HG02763 (cell line): Measurements from ENCODE around the gene DNAAF8.

Source experiments
- ATAC-seq: cut with Tn5 transposase; IDR thresholded peaks from one replicate; pipeline ENCODE4 v1.9.1; 2021; ENCODE audit warnings: mild to moderate bottlenecking, moderate library complexity; ENCODE audit not compliant: unreplicated experiment

DNAAF8 gene

DNA sequence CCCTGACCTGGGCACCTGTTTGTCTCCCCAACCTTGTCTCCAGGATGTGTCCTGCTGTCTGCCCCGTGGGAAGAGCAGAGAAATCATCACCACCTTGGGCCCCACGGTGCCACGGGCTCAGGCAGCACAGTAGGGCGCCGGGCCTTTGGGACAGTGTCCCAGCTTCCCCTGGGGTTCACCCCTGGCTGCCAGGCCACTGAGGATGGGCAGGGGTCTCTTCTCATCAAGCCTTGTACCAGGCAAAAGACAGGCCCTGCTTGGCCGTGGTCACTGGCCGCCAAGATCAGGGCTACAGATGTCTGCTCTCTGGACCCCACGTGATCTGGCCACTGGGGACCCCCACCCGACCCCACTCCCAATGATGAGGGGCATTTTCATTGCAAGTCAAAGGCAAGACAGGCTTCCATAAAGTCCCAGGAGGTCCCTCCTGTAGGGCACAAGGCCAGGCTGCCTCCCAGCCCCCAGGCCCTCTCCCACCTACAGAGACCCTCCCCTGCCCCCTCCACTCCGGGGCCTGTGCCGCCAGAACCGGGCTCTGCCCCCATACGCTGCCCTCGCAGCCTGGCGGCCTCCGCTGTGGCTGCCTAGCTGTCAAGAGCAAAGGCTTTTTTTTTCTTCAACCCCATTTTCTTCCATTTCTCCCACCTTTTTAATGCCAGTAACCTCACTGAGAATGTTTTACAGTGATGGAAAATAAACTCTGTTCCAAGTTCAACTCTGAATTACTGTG is 14.5 kb downstream of the DNAAF8 start:
- no peak for ATAC-seq

DNA sequence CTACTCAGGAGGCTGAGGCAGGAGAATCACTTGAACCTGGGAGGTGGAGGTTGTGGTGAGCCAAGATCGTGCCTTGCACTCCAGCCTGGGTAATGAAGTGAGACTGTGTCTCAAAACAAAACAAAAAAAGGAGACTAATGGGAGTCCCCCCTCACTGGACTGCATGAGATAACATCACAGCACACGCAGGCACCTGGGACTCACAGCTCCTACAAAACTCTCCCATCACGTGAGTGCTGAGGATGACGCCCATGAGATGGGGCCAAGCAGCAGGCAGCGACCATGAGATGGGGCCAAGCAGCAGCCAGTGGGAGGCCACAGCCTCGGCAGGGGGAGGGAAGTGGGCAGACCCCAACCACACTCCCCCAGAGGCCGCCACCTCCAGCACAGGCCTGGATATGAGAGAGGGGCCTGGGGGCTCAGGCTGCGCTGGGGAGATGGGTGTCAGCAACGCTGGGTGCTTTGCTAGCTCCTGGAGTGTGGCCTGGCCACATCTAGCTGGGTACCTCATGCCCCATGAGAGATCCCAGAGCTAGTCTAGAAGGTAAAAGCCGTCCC is 15.4 kb downstream of the DNAAF8 start:
- ATAC-seq = no peak

DNA sequence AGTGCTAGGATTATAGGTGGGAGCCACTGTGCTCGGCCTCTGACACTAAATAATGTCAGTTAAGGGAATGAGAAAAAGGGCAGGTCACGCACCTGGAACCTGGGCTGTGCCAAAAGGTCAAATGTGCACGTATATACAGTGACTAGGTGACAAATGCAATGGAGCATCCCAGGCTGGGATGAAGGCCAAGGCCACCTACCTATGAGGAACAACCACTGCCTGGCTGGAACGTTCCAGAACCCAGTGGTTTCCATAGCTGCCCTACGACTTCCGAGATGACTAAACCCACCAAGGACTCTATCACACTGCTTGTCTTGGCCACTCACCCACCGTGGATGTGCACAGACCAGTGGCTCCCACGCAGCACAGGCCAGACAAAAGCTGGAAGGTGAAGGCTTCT is 16.6 kb downstream of the DNAAF8 start:
- ATAC-seq = no peak

DNA sequence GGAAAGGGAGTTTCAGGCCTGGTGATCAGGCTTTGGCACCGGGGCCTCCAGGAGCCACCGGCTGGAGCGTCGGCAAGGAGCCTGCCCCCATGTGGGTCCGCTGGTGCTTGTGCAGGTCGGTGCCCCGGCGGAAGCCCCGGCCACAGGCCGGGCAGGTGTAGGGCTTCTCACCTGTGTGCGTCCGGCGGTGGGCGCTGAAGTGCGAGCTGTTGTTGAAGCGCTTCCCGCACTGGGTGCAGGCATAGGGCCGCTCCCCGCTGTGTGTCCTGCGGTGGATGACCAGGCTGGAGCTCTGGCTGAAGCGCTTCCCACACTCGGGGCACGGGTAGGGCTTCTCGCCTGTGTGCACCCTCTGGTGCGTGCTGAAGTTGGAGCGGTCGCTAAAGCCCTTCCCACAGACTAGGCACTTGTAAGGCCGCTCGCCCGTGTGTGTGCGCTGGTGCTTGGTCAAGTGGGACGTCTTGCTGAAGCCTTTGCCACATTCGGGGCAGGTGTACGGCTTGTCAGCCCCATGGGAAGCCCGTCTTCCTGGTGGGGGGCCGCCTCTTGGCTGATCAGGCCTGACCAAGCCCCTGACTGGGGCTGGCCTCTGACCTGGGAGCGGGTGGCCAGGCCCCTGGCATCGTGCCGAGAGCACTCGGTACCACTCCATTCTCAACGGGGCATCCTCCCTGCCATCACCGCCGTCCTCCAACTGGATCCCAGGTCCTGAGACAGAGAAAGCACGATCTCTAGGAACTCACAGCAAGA is 18.2 kb downstream of the DNAAF8 start:
- no peak for ATAC-seq

DNA sequence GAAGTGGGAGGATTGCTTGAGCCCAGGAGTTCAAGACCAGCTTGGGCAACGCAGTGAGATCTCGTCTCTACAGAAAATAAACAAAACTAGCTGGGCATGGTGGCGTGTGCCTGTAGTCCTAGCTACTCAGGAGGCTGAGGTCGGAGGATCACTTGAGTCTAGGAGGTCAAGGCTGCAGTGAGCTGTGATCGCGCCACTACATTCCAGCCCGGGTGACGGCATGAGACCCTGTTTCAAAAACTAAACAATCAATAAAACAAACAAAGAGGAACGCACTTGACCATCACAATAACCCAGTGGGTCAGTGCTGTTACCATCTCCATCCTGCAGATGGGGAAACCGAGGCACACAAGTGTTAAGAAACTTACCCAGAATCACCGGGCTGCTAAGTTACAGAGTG is 18.9 kb downstream of the DNAAF8 start:
- ATAC-seq = no peak

DNA sequence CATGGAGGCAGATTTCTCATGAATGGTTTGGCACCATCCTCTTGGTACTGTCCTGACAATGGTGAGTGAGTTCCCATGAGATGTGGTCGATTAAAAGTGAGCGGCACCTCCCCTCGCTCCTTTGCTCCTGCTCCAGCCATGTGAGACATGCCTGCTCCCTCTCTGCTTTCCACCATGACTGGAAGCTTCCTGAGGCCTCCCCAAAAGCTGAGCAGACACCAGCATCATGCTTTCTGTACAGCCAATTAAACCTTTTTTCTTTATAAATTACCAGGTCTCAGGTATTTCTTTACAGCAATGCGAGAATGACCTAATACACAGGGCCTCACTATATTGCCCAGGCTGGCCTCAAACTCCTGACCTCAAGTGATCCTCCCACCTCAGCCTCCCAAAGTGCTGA is 20.5 kb downstream of the DNAAF8 start:
- ATAC-seq = no peak

DNA sequence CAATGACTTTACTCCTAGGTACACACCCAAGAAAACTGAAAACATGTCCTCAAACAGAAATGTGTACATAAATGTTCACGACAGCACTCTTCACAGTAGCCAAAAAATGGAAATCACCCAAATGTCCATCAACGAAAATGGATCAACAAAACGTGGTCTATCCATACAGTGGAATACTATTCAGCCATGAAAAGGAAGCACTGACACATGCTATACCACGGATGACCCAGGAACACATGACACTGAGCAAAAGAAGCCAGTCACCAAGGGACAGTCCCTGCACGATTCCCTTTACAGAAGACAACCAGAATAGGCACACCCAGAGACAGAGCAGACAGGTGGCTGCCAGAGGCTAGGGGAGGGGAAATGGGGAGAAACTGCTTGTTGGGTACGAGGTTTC is 21.4 kb downstream of the DNAAF8 start:
- no peak for ATAC-seq

DNA sequence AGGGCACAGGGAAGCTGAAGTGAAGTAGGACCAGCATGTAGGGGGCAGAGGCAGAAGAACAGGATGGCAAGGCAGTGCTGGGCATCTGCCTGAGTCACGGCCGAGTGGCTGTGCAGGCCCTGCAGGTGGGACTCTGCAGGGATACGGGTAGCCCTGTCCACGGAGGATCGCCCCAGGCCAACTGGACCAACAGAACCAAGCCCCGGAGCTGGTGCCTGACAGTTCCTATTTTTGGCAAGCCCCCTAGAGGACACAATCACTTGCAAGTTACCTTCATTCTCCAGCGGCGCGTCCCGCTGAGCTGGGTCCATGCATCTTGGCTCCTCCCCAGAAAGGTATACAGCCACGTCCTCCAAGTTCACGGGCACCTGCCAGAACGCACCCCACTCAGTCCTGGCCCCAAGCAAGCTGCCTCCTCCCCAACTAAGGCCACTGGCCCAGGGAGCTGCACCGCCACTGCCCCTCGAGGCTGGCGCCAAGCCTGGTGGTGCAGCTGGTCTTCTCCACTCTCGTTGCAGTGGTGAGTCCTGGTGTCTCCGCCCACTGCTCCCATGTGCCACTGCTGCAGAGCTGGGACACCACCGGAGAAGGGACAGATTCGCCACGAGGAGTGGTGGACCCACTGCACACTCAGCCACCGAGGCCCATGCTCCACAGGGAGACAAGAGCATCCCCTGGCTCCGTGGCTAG is 26.0 kb downstream of the DNAAF8 start:
- ATAC-seq = no peak

DNA sequence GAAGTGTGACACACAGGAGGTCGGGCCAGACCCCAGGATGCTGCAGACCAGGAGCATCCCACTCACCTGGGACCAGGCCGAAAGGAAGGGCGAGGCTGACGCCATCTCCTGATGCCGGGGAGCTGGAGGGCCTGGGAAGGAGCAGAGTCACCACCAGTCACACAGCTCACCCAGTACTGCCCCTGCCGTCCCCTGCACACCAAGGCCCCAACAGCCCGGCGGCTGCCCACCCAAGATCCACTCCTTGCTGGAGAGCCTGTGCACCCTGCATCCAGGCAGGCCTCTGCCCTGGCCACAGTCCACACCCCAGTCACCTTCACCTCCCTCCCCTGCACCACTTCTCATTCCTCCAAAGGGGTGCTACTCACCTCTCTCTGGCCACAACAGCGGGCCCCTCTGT is 27.9 kb downstream of the DNAAF8 start:
- no peak for ATAC-seq

DNA sequence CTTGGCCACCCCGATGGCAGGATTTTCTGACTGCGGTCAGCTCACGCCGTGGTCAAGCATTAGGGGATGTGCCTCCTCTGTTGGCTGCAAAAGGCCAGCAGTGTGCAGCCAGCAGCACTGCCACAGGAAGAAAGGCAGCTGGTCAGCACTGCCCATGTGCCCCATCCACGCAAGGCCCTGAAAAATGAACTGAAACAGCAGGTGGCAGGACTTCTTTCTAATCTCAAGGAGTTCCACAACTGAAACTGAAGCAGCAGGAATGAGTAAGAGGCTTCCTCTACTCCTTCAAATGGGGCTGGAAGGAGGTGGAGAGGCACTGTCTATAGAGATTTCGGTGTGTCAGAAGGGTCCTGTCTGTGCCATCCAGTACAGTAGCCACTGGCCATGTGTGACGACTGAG is 29.5 kb downstream of the DNAAF8 start:
- no peak for ATAC-seq

DNA sequence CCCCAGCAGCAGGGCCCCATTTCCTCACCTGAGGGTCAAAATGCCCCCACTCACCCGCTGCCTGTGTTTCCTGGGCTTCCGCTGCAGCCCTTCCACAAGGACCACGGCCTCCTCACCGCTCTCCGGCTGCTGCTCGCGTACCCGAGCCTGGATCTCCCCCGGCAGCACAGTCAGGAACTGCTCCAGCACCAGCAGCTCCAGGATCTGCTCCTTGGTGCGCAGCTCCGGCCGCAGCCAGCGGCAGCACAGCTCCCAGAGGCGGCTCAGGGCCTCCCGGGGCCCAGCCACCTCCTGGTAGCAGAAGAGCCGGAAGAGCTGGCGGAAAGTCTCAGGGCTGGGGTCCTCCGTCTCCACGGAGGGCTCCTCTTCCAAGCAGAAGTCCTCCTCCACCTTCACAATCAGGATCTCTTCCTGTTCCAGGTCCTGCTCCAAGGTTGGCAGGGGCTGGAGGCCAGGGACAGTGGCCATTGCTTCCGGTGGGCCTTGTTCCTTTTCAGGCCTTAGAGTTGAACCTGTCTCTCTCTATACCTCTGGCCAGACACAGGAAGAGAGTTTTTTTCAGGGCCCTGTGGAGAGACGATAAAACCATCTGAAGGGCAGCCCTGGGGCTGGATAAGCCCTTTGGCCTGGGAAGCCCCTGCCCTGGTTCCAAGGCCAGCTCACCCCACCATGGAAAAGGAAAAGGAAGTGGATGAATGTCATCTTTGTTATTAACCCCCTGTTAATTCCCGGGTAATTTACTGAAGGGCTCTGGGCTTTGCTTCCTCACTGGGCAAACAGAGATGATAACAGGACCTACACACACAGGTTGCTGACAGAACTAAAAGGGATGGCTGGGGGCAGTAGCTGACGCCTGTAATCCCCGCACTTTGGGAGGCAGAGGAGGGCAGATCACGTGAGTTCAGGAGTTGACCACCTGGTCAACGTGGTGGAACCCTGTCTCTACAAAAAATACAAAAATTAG is 31.5 kb downstream of the DNAAF8 start:
- ATAC-seq = no peak

DNA sequence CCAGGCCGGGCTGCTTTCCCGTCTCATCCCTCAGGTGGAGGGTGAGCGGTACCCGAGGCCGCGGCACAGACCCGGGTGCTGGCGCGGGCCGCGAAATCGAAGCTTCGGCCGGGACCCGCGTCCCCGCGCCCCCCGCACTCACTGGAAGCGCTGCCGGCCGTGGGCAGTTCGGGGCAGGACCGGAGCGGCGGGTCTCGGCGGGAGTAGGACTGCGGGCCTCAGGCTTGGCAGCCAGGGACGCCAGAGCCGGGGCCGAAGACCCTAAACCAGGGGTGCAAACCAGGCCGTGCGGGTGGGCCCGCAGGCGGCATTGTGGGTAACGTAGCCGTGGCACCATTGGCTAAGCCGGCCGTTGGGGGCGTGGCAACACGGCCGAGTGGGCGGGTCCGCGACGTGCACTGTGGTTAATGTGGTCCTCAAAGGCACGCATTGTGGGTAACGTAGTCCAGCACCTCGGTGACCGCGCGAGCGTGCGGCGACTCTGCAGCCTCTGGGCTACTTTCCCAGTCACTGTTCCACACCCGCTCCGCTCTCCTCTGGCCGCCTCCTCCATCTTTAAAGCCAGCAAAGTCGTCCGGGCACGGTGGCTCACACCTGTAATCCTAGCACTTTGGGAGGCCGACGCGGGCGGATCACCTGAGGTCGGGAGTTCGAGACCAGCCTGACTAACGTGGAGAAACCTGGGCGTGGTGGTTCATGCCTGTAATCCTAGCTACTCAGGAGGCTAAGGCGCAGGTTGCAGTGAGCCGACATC is 32.7 kb downstream of the DNAAF8 start, which contains the start of gene ZNF500:
Gene ZNF500, minus strand, starts transcription at position 288 of the 754 bp plus-strand sequence. CDS start 1,184 bp downstream, outside the sequence.
- ATAC-seq = peak; percentile 81

DNA sequence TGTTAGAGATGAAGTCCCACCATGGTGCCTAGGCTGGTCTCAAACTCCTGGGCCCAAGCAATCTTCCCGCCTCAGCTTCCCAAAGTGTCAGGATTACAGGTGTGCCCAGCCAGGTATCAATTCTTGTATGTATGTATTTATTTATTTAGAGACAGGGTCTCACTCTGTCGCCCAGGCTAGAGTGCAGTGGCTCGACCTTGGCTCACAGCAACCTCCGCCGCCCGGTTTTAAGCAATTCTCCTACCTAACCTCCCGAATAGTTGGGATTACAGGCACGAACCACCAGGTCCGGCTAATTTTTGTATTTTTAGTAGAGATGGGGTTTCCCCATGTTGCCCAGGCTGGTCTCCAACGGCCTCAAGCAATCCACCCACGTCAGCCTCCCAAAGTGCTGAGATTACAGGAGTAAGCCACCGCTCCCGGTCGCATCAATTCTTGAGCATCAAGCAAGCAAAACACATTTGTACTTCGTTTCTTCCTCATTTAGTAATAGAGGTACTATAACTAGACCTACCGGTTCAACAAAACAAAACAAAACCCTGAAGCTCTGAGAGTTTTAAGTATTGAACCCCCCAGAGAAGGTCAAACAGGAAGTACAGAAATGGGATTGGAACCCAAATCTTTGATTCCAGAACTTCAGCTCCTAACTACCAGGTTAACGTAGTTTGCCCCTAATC is 33.7 kb downstream of the DNAAF8 start:
- no peak for ATAC-seq

DNA sequence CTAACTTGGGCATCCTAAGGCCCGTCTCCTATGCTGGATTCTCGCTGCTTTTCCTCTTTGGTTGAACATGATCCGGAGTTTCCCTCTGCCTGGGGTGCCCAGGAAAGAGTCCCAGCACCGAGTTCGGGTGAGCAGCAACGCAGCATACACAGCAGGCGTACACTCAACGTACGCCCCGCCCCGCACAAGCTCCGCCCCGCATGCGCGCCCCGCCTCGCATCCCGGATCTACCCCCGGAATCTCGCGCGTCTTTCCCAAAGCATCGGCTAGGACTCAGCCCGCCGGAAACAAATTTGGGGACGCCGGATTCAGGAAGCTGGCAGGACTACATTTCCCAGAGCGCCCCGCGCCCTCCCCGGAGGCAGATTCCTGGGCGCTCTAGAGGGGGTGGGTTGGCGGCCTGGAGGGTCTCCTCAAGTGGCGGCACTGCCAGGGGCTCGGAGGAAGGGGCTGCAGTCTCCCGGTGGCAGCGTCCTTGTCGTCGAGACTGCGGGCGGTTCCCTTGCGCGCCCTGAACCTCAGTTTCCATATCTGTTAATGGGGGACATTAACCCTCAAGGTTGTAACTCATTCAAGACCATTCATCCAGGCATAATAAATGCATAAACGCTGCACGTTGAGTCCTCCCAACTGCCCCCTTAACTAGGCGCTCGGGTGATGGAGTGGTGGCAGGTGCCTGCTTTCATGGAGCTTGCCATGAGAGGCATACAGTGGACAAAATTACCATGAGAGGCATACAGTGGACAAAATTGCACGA is 34.4 kb downstream of the DNAAF8 start:
- peak; percentile 63 for ATAC-seq

DNA sequence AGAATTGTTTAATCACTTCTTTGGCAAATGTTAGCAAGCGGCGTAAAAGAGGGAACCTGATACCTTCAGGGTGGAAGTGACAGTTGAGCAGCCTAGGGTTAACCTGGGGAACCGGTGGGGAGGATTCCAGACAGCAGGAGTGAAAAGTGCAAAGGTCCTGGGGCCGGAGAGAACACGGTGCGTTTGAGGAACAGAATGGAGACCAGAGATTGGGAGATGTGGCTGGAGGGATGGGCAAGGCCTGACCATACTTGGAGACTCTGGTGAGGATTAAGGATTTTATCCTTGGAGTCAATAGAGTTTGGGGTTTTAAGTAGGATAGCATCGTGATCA is 34.9 kb downstream of the DNAAF8 start:
- ATAC-seq = no peak

DNA sequence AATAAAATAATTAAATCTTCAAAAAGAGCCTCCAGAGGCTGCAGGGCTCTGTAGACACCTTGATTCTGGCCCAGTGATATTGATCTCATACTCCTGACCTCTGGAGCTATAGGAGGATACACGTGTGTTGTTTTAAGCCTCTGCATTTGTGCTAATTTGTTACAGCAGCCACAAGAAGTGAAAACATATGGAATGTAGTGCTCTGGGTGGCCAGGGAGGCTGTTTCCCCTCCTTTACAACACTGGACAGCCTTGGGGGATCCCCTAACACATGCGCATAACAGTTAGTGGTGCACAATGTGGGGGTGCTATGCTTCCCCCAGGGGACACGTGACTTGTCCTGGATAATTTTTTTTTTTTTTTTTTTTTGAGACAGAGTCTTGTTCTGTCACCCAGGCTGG is 37.3 kb downstream of the DNAAF8 start:
- no peak for ATAC-seq

DNA sequence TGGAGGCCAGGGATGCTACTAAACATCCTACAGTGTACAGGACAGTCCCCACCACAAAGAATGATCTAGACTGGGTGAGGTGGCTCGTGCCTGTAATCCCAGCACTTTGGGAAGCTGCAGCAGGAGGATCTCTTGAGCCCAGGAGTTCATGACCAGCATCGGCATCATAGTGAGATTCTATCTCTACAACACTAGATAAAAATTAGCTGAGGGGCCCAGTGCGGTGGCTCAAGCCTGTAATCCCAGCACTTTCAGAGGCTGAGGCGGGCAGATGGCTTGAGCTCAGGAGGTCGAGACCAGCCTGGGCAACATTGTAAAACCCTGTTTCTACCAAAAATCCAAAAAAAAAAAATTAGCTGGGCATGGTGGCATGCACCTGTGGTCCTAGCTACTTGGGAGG is 38.0 kb downstream of the DNAAF8 start:
- no peak for ATAC-seq

DNA sequence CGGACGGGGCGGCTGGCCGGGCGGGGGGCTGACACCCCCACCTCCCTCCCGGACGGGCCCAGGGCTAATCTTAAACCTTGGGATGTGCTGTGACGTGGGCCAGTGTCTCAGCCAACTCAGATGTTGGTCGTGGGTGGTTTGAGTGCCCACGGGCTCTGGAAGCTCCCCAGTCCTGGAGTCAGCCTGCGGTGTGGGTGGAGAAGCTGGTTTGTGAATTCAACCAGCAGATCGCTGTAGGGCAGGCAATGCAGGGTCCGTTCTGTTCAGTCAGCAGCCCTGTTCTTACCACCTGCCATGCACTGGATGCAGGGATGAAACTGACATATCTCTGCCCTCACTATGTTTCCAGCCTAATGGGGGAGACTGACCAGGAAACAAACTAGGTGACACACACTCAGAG is 40.7 kb downstream of the DNAAF8 start:
- no peak for ATAC-seq
